Central memory CD8-positive, alpha-beta T cell (primary cell): ENCODE measurements around the gene ANKRD39.

ENCODE experiments used
- ATAC-seq: fragments of 150-1000 bp; cut with Tn5 transposase; replicated peaks from 2 replicates; pipeline ENCODE4 v1.10.0; 2022; ENCODE audit warnings: mild to moderate bottlenecking, moderate FRiP score, moderate number of reproducible peaks; ENCODE audit not compliant: poor library complexity, severe bottlenecking; ENCODE audit errors: extremely low read depth
- DNase-seq, 2 donors: peaks; one replicate each; pipeline ENCODE4 v3.0.0; 2021; ENCODE audit warnings: low spot score in 2 of 2
- H3K27ac Mint-ChIP-seq: one replicate; pipeline ENCODE4 v1.8.0; 2022; ENCODE audit warnings: low read depth, mild to moderate bottlenecking, moderate library complexity, mixed read lengths
- H3K27me3 Mint-ChIP-seq: one replicate; pipeline ENCODE4 v1.8.0; 2022; ENCODE audit warnings: mixed read lengths
- H3K36me3 Mint-ChIP-seq: one replicate; pipeline ENCODE4 v1.8.0; 2022; ENCODE audit warnings: mild to moderate bottlenecking, moderate library complexity, mixed read lengths; ENCODE audit not compliant: insufficient read depth
- H3K4me1 Mint-ChIP-seq: one replicate; pipeline ENCODE4 v1.8.0; 2022; ENCODE audit warnings: mixed read lengths
- H3K4me3 Mint-ChIP-seq: one replicate; pipeline ENCODE4 v1.8.0; 2022; ENCODE audit warnings: mild to moderate bottlenecking, moderate library complexity, mixed read lengths
- H3K9me3 Mint-ChIP-seq: one replicate; pipeline ENCODE4 v1.8.0; 2022; ENCODE audit warnings: mixed read lengths

The ANKRD39 gene

GRCh38 chr2:96882906-96883305 is 25.1 kb upstream of the ANKRD39 start:
- no peaks in the 10 kb centered on the region for H3K9me3 Mint-ChIP-seq
- H3K36me3 Mint-ChIP-seq: no peaks in the 10 kb centered on the region
- H3K27ac Mint-ChIP-seq: no peak overlapping the region
- H3K4me1 Mint-ChIP-seq: peaks cover 6% of the 10 kb centered on the region
- H3K4me3 Mint-ChIP-seq: no peak overlapping the region
- H3K27me3 Mint-ChIP-seq: no peaks in the 10 kb centered on the region
- DNase-seq (no peak), ATAC-seq (no peak)

GRCh38 chr2:96882230-96882629 is 24.4 kb upstream of the ANKRD39 start:
- Mint-ChIP-seq H3K4me3 (no peak overlapping the region), H3K4me1 (peaks cover 2% of the 10 kb centered on the region)
- no peak for ATAC-seq

DNA sequence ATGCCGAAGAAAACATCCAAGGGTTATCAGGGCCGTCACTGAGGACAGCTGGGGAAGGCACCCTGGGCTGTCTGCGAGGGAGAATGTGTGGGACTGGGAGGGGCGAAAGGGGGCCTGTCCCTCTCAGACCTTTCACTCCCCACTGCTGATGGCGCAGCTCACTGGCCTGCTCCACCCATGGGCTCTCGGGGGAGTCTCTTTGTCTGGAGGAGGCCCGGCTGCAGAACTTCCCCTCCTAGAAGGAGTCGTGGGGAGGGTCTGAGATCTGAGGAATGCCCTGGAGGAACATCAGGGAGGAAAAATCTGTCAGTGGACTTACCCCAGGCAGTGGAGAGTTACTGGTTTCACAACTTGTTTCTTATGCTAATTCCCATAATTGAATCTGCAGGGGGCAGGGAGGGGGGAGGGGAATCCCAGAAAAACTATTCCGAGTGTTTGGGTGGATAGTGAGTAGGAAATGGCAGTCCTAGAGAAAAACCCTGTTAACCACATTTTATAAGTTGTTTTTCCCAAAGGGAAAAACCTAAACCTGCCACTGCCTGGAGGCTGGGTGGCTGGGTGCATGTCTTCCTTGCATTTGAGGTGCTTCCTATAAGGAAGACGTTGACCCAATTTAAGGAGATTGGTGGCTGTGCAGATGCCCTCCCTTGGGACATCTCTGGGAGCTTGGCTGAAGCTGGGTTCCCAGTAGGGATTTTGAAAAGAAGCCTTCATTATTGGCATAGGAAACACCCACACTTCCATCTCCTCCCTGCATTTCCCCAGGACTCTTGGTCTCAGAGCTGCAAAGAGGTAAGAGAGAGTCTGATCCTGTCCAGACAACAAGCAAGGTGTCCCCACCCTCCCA is 23.8 kb upstream of the ANKRD39 start:
- Mint-ChIP-seq H3K36me3 (no peaks in the 10 kb centered on the region), H3K27ac (no peak overlapping the region), H3K4me1 (peaks cover 2% of the 10 kb centered on the region), H3K4me3 (no peak overlapping the region), H3K27me3 (no peaks in the 10 kb centered on the region), H3K9me3 (no peaks in the 10 kb centered on the region)
- no peak for DNase-seq
- no peak for ATAC-seq

More at GRCh38 chr2:96882230-96882629, 24.4 kb upstream of the ANKRD39 start:
- Mint-ChIP-seq H3K9me3 (no peaks in the 10 kb centered on the region), H3K36me3 (no peaks in the 10 kb centered on the region), H3K27me3 (no peaks in the 10 kb centered on the region), H3K27ac (no peak overlapping the region)
- DNase-seq: no peak

DNA sequence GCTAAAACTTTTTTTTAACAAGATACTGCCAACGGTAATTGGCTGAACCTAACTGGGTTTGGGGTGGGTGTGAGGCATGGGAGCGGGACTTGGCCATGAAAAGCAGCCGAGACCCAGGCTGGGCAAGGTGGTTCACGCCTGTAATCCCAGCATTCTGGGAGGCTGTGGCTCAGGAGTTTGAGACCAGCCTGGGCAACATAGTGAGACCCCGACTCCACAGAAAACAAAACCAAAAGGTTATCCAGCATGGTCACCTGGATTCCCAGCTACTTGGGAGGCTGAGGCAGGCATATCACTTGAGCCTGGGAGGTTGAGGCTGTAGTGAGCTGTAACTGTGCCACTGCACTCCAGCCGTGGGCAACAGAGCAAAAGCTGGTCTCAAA is 23.1 kb upstream of the ANKRD39 start:
- no peaks in the 10 kb centered on the region for H3K9me3 Mint-ChIP-seq
- H3K27ac Mint-ChIP-seq: no peak overlapping the region
- no peaks in the 10 kb centered on the region for H3K36me3 Mint-ChIP-seq
- no peak for DNase-seq
- no peak for ATAC-seq
- H3K4me3 Mint-ChIP-seq: no peak overlapping the region
- peaks cover 9% of the 10 kb centered on the region for H3K4me1 Mint-ChIP-seq
- no peaks in the 10 kb centered on the region for H3K27me3 Mint-ChIP-seq

DNA sequence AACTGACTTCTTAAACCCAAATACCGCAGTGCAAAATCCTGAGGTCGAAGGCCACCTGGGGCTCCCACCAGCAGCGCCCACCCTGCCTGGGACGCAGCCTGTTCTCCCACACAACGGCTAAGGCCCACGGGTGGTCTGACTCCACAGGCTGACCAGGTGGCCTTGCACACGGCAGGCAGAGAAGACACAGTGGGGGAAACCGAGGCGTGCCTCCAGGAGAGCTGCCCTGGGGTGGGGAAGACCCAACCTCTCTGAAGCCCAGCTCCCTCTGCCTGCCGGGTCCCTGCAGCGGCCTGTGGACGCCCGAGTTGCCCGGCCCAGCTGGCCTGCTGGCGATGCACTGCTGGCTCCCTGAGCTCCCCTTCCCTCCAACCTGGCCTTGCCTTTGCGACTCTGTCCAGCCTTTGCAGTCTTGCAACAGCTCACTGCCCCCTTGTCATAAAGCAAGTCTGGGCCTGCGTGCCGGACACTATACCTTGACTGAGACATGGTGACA is 21.8 kb upstream of the ANKRD39 start:
- Mint-ChIP-seq H3K4me1 (peaks cover 19% of the 10 kb centered on the region), H3K27me3 (no peaks in the 10 kb centered on the region), H3K27ac (no peak overlapping the region), H3K36me3 (no peaks in the 10 kb centered on the region), H3K4me3 (no peak overlapping the region), H3K9me3 (no peaks in the 10 kb centered on the region)
- DNase-seq (no peak), ATAC-seq (no peak)

- ATAC-seq: no peak
- Mint-ChIP-seq H3K4me1 (peaks cover 24% of the 10 kb centered on the region), H3K27me3 (no peaks in the 10 kb centered on the region), H3K4me3 (no peak overlapping the region), H3K9me3 (no peaks in the 10 kb centered on the region), H3K27ac (no peak overlapping the region), H3K36me3 (peaks cover 2% of the 10 kb centered on the region)
- no peak for DNase-seq
Measured at GRCh38 chr2:96878796-96879544, 21.2 kb upstream of the ANKRD39 start.

DNA sequence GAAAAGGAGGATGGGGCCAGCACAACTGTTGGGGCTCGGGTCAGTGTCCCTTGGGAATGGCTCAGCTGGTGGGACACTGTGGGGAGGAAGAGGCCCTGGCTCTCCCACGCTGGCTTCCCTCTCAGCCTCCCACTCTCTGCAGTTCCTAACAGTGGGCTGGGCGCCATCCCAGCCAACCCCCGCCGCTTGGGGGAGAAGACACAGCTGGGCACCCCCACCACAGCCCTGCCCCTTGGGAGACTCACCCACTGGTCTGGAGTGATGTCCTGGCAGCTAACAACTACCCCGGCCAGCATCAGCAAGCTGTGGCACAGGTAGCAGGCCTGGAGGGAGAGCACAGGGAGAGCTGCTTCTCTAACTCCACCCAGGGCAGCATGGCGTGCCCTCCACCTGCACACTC is 20.4 kb upstream of the ANKRD39 start:
- ATAC-seq (no peak), DNase-seq (no peak)
- H3K4me3 Mint-ChIP-seq: no peak overlapping the region
- H3K9me3 Mint-ChIP-seq: no peaks in the 10 kb centered on the region
- peaks cover 28% of the 10 kb centered on the region for H3K4me1 Mint-ChIP-seq
- H3K27me3 Mint-ChIP-seq: no peaks in the 10 kb centered on the region
- H3K36me3 Mint-ChIP-seq: peaks cover 2% of the 10 kb centered on the region
- H3K27ac Mint-ChIP-seq: no peak overlapping the region

- DNase-seq (no peak), ATAC-seq (no peak)
- H3K9me3 Mint-ChIP-seq: no peaks in the 10 kb centered on the region
- no peak overlapping the region for H3K4me3 Mint-ChIP-seq
- no peaks in the 10 kb centered on the region for H3K27me3 Mint-ChIP-seq
- H3K27ac Mint-ChIP-seq: no peak overlapping the region
- H3K4me1 Mint-ChIP-seq: peaks cover 28% of the 10 kb centered on the region
- H3K36me3 Mint-ChIP-seq: peaks cover 2% of the 10 kb centered on the region
Measured at GRCh38 chr2:96877631-96878092, 19.8 kb upstream of the ANKRD39 start.

- Mint-ChIP-seq H3K27me3 (no peaks in the 10 kb centered on the region), H3K9me3 (no peaks in the 10 kb centered on the region), H3K4me1 (peaks cover 28% of the 10 kb centered on the region), H3K4me3 (no peak overlapping the region), H3K27ac (no peak overlapping the region), H3K36me3 (peaks cover 2% of the 10 kb centered on the region)
- no peak for DNase-seq
- no peak for ATAC-seq
Measured at GRCh38 chr2:96877042-96877451, 19.2 kb upstream of the ANKRD39 start.

- peaks cover 2% of the 10 kb centered on the region for H3K36me3 Mint-ChIP-seq
- ATAC-seq: no peak
- H3K4me1 Mint-ChIP-seq: peaks cover 28% of the 10 kb centered on the region
- H3K27me3 Mint-ChIP-seq: no peaks in the 10 kb centered on the region
- no peak overlapping the region for H3K4me3 Mint-ChIP-seq
- no peak for DNase-seq
- no peaks in the 10 kb centered on the region for H3K9me3 Mint-ChIP-seq
- no peak overlapping the region for H3K27ac Mint-ChIP-seq
Measured at GRCh38 chr2:96876269-96877041, 18.6 kb upstream of the ANKRD39 start.

DNA sequence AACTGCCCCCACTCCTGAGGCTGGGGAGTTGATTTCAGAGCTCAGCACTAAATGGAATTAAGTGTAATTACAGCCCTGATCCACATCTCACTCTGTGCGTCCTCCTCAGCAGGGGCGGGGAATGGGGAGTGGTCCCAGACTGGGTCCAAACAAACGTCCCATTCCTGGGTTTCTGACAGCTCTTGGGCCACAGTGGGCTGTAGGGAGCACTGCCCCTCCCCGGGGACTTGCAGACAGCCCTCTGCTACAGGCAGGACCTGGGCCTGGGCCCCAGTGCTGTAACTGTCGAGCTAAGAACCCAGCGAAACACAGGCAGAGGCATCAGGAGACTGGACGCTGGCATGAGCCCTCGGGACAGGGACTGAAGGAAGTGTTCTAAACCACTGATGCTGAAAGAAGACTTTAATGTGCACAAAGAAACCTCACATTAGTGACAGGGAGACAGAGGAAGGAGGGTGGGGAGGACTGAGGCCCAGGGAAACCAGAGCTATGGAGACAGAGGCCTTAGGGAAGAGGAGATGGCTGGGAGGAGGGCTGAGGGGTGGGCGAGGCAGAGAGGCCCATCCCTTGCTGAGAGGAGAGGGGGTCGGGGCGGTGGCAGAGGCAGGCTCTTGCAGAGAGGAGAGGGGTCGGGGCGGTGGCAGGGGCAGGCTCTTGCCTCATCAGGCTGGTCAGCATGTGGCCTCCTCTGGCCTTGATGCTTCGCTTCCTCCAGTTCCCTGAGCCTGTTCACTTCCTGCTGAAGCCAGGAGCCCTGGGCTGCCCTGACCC is 17.9 kb upstream of the ANKRD39 start:
- Mint-ChIP-seq H3K4me1 (peaks cover 32% of the 10 kb centered on the region), H3K4me3 (no peak overlapping the region), H3K36me3 (peaks cover 2% of the 10 kb centered on the region), H3K27ac (no peak overlapping the region), H3K27me3 (no peaks in the 10 kb centered on the region), H3K9me3 (no peaks in the 10 kb centered on the region)
- ATAC-seq: no peak
- no peak for DNase-seq
